ENCODE results near the gene LIG4. TPM values are rescaled to one million over a fixed set of nuclear protein-coding genes. Genes with fewer than 3 reads are reported as not detected.
"Not testable (repeated sequence)": the region's sequence is repeated elsewhere in the genome, so short reads cannot be mapped to it uniquely, and the experiment has no call there.

The LIG4 gene
- total and polyA plus RNA-seq, 3 experiments from 2014 or later: 6.9 to 9.3 (median 9.3) TPM

- peaks cover 49% of the 10 kb centered on the region for H3K4me1 ChIP-seq (ENCODE audit: insufficient read depth, low read length)
- Mint-ChIP-seq H3K4me3 (no peak overlapping the region), H3K9me3 (no peaks in the 10 kb centered on the region), H3K4me1 (peaks cover 69 to 94% (median 85%) of the 10 kb centered on the region in 3 donors), H3K36me3 (peaks cover 0 to 5% (median 0%) of the 10 kb centered on the region in 3 donors), H3K27me3 (no peaks in the 10 kb centered on the region), H3K27ac (peak overlapping the region in 5 of 8 donors; percentile 6 to 63 (median 36))
- ChIA-PET POLR2A (no interaction called here), CTCF (interaction anchor here (1.3 to 1.4 kb wide), 2 partner anchors 14 to 674 kb away, joined by 3 read pairs; no protein-coding TSS in a partner anchor)
- no peak for DNase-seq
- H3K9me3 ChIP-seq (ENCODE audit: low read length): no peaks in the 10 kb centered on the region
- no peak overlapping the region for H3K27ac ChIP-seq (ENCODE audit: low read depth, low read length)
- no peaks in the 10 kb centered on the region for H3K36me3 ChIP-seq (ENCODE audit: insufficient read depth, low read length)
- no peak overlapping the region for H3K4me3 ChIP-seq (ENCODE audit: low read length)
- H3K27me3 ChIP-seq (ENCODE audit: insufficient read depth, low read length, poor library complexity, severe bottlenecking): no peaks in the 10 kb centered on the region
These were observed 8.6 kb upstream of the LIG4 start for GRCh38 chr13:108223687-108224503.

- no peaks in the 10 kb centered on the region for H3K9me3 ChIP-seq (ENCODE audit: low read length)
- peak overlapping the region; percentile 29 to 100 (median 92) for H3K27ac Mint-ChIP-seq
- POLR2A ChIA-PET: no interaction called here
- no peaks in the 10 kb centered on the region for H3K36me3 ChIP-seq (ENCODE audit: insufficient read depth, low read length)
- peaks cover 52% of the 10 kb centered on the region for H3K4me1 ChIP-seq (ENCODE audit: insufficient read depth, low read length)
- H3K27me3 Mint-ChIP-seq: peaks cover 0 to 6% of the 10 kb centered on the region in 2 donors
- no peaks in the 10 kb centered on the region for H3K27me3 ChIP-seq (ENCODE audit: insufficient read depth, low read length, poor library complexity, severe bottlenecking)
- no peak for DNase-seq
- H3K36me3 Mint-ChIP-seq: peaks cover 0 to 11% (median 0%) of the 10 kb centered on the region in 3 donors
- H3K9me3 Mint-ChIP-seq: no peaks in the 10 kb centered on the region
- CTCF ChIA-PET: interaction anchor here (0.7 to 1.0 kb wide), 2 partner anchors 44 to 50 kb away, joined by 3 read pairs; no protein-coding TSS in a partner anchor
- no peak overlapping the region for H3K4me3 ChIP-seq (ENCODE audit: low read length)
- no peak overlapping the region for H3K27ac ChIP-seq (ENCODE audit: low read depth, low read length)
- H3K4me1 Mint-ChIP-seq: peaks cover 62 to 88% (median 75%) of the 10 kb centered on the region in 3 donors
- peak overlapping the region; percentile 91 to 100 (median 95) for H3K4me3 Mint-ChIP-seq
These were observed 4.7 kb upstream of the LIG4 start for GRCh38 chr13:108220041-108220440.

DNA sequence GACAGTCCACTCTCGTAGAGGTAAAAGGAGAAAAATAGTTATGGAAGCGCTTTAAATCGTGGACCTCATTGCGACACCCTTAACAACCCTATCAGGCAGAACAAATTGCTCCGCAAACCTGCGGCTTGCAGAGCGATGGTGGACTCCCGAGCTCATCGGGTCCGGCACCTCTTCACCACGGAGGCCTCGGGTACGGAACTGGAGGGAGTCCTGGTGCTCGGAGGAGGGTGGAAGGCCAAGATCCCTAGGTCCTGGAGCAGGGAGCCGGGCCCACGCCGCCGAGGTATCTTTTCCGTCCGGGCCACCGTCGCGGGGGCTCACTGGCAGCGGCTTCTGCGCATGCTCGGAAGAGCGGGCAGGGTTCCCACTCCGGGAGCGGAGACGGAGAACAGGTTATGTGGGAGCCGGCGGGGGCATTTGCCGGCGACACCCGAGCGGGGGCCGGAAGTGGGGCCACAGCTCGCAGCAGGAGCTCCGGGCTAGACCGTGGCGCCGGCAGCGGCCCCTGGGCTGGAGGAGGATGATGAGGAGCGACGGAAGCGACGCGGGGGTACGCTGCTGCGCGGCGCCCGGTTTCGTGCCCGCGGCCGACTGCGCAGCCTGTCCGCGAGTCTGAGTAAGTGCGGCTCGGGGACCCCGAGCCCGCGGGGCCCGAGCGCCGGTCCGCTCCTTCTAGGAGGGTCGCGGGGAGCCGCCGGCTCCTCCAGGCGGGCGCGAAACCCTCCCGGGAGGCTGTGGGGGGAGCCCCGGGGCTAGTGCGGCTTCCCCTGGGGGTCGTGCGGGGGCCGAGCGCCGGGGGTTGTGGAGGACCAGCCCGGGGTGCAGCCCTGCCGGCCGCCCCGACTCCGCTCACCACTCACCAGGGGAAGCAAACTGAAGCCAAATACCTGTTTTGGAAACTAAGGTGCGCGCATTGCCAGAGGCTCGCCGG is 3.0 kb upstream of the LIG4 start, which contains the start of gene ABHD13:
TSS of gene ABHD13 (plus strand) at position 349 of the 931 bp plus-strand sequence. CDS start 10,827 bp downstream, outside the sequence.
- no peaks in the 10 kb centered on the region for H3K9me3 Mint-ChIP-seq
- H3K27me3 ChIP-seq (ENCODE audit: insufficient read depth, low read length, poor library complexity, severe bottlenecking): no peaks in the 10 kb centered on the region
- H3K9me3 ChIP-seq (ENCODE audit: low read length): no peaks in the 10 kb centered on the region
- H3K27ac ChIP-seq (ENCODE audit: low read depth, low read length): peak within 1 kb of the TSS; percentile 74
- ChIA-PET CTCF (interaction anchor here (1.0 kb wide), 1 partner anchor 62 kb away, joined by 3 read pairs; no protein-coding TSS in a partner anchor), POLR2A (no interaction called here)
- H3K27me3 Mint-ChIP-seq: peaks cover 0 to 6% of the 10 kb centered on the region in 2 donors
- peak within 1 kb of the TSS; percentile 93 to 100 (median 95) for H3K4me3 Mint-ChIP-seq
- peak within 1 kb of the TSS; percentile 90 to 100 (median 96) for H3K27ac Mint-ChIP-seq
- H3K4me1 Mint-ChIP-seq: peaks cover 57 to 78% (median 70%) of the 10 kb centered on the region in 3 donors
- peak within 1 kb of the TSS; percentile 92 for H3K4me3 ChIP-seq (ENCODE audit: low read length)
- peaks cover 0 to 11% (median 0%) of the 10 kb centered on the region in 3 donors for H3K36me3 Mint-ChIP-seq
- no peaks in the 10 kb centered on the region for H3K36me3 ChIP-seq (ENCODE audit: insufficient read depth, low read length)
- H3K4me1 ChIP-seq (ENCODE audit: insufficient read depth, low read length): peaks cover 51% of the 10 kb centered on the region
- DNase-seq: peak; percentile 84 to 96 (median 91)

DNA sequence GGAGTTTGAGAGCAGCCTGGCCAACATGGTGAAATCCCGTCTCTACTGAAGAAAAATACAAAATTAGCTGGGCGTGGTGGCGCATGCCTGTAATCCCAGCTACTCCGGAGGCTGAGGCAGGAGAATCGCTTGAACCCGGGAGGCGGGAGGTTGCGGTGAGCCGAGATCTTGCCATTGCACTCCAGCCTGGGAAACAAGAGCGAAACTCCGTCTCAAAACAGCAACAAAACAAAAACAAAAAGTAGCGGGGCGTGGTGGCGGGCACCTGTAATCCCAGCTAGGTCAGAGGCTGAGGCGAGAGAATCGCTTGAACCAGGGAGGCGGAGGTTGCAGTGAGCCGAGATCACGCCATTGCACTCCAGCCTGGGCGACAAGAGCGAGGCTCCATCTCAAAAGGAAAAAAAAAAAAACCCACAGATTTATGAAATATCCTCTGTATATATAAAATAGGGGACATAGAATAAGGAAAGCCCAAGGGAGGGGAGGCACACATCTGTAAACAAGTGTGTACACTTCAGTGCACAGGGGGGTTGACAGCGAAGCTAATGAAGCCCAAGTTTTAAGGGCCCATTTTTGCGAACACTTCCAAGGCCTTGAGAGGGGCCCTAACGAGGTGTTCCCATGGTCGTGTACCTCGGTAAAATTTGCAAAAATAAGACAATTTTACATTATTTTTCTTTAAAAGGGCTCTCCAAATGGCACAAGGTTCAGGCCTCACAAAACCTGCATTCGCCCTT is 2.1 kb upstream of the LIG4 start:
- H3K27me3 ChIP-seq (ENCODE audit: insufficient read depth, low read length, poor library complexity, severe bottlenecking); H3K9me3 Mint-ChIP-seq; H3K36me3 ChIP-seq (ENCODE audit: insufficient read depth, low read length); CTCF ChIA-PET; H3K9me3 ChIP-seq (ENCODE audit: low read length); H3K27me3 Mint-ChIP-seq; DNase-seq; POLR2A ChIA-PET: not testable (repeated sequence)
- peak overlapping the region; percentile 93 to 100 (median 95) for H3K4me3 Mint-ChIP-seq
- H3K4me1 Mint-ChIP-seq: peaks cover 55 to 73% (median 68%) of the 10 kb centered on the region in 3 donors
- Histone ChIP-seq H3K4me1 (ENCODE audit: insufficient read depth, low read length) (peaks cover 51% of the 10 kb centered on the region), H3K27ac (ENCODE audit: low read depth, low read length) (peak overlapping the region; percentile 74), H3K4me3 (ENCODE audit: low read length) (peak overlapping the region; percentile 92)
- H3K27ac Mint-ChIP-seq: peak overlapping the region; percentile 90 to 100 (median 96)
- peaks cover 0 to 11% (median 3%) of the 10 kb centered on the region in 3 donors for H3K36me3 Mint-ChIP-seq

GRCh38 chr13:108214441-108215271 is 680 bp downstream of the LIG4 start:
- Histone ChIP-seq H3K27me3 (ENCODE audit: insufficient read depth, low read length, poor library complexity, severe bottlenecking) (no peaks in the 10 kb centered on the region), H3K36me3 (ENCODE audit: insufficient read depth, low read length) (no peaks in the 10 kb centered on the region), H3K4me1 (ENCODE audit: insufficient read depth, low read length) (peaks cover 36% of the 10 kb centered on the region), H3K4me3 (ENCODE audit: low read length) (no peak overlapping the region), H3K27ac (ENCODE audit: low read depth, low read length) (no peak overlapping the region), H3K9me3 (ENCODE audit: low read length) (peaks cover 7% of the 10 kb centered on the region)
- Mint-ChIP-seq H3K27me3 (peaks cover 0 to 6% of the 10 kb centered on the region in 2 donors), H3K36me3 (peaks cover 9 to 30% (median 18%) of the 10 kb centered on the region in 3 donors), H3K4me3 (peak overlapping the region; percentile 81 to 92 (median 84)), H3K4me1 (peaks cover 36 to 52% (median 43%) of the 10 kb centered on the region in 3 donors), H3K27ac (peak overlapping the region; percentile 52 to 100 (median 92)), H3K9me3 (peaks cover 3 to 16% (median 10%) of the 10 kb centered on the region in 5 donors)
- CTCF ChIA-PET: no interaction called here
- DNase-seq: no peak
- POLR2A ChIA-PET: interaction anchor here (0.7 kb wide), 1 partner anchor 792 kb away, joined by 3 read pairs; no protein-coding TSS in a partner anchor

GRCh38 chr13:108213946-108214345 is 1.4 kb downstream of the LIG4 start:
- no peak overlapping the region for H3K27ac ChIP-seq (ENCODE audit: low read depth, low read length)
- Mint-ChIP-seq H3K36me3 (peaks cover 13 to 31% (median 25%) of the 10 kb centered on the region in 3 donors), H3K4me3 (peak overlapping the region; percentile 49 to 90 (median 82)), H3K27me3 (peaks cover 0 to 6% of the 10 kb centered on the region in 2 donors), H3K9me3 (peaks cover 9 to 21% (median 17%) of the 10 kb centered on the region in 5 donors), H3K4me1 (peaks cover 29 to 45% (median 36%) of the 10 kb centered on the region in 3 donors), H3K27ac (peak overlapping the region; percentile 52 to 100 (median 92))
- no peaks in the 10 kb centered on the region for H3K27me3 ChIP-seq (ENCODE audit: insufficient read depth, low read length, poor library complexity, severe bottlenecking)
- peaks cover 14% of the 10 kb centered on the region for H3K9me3 ChIP-seq (ENCODE audit: low read length)
- DNase-seq: no peak
- H3K4me1 ChIP-seq (ENCODE audit: insufficient read depth, low read length): peaks cover 29% of the 10 kb centered on the region
- POLR2A ChIA-PET: no interaction called here
- no peaks in the 10 kb centered on the region for H3K36me3 ChIP-seq (ENCODE audit: insufficient read depth, low read length)
- CTCF ChIA-PET: no interaction called here
- H3K4me3 ChIP-seq (ENCODE audit: low read length): no peak overlapping the region

Measured in CD8-positive, alpha-beta memory T cell (primary cell).